Measurements from ENCODE around the gene DGKZ. TPM values are rescaled to one million over a fixed set of nuclear protein-coding genes. Genes with fewer than 3 reads are reported as not detected.
A peak's percentile ranks its signal among the peaks of the same experiment; 100 is the strongest.

Gene DGKZ
- total RNA-seq, 4 donors from 2014 or later = 13.5 to 55.3 (median 42.8) TPM

GRCh38 chr11:46389450-46390330, 42.4 kb downstream of the DGKZ start:
- Histone ChIP-seq H3K27ac (no peak overlapping the region), H3K9me3 (no peaks in the 10 kb centered on the region), H3K36me3 (no peaks in the 10 kb centered on the region), H3K4me3 (peak overlapping the region in 1 of 2 donors; percentile 21), H3K27me3 (peaks cover 19 to 22% of the 10 kb centered on the region in 2 donors), H3K4me1 (peaks cover 0 to 33% of the 10 kb centered on the region in 2 donors)
- intact Hi-C loops (cut with DNase I; ENCODE audit: low total_unique reads) = loop anchor here (5.0 kb wide), 1 partner anchor 158 kb away; no protein-coding TSS in a partner anchor
- TF ChIP-seq POLR2A (IDR thresholded peaks at IDR 0.05) (peak in 1 of 2 donors; percentile 1), CTCF (IDR thresholded peaks at IDR 0.05) (peak; percentile 78 to 89 (median 78))
- peak in 1 of 2 donors; percentile 63 for DNase-seq

DNA sequence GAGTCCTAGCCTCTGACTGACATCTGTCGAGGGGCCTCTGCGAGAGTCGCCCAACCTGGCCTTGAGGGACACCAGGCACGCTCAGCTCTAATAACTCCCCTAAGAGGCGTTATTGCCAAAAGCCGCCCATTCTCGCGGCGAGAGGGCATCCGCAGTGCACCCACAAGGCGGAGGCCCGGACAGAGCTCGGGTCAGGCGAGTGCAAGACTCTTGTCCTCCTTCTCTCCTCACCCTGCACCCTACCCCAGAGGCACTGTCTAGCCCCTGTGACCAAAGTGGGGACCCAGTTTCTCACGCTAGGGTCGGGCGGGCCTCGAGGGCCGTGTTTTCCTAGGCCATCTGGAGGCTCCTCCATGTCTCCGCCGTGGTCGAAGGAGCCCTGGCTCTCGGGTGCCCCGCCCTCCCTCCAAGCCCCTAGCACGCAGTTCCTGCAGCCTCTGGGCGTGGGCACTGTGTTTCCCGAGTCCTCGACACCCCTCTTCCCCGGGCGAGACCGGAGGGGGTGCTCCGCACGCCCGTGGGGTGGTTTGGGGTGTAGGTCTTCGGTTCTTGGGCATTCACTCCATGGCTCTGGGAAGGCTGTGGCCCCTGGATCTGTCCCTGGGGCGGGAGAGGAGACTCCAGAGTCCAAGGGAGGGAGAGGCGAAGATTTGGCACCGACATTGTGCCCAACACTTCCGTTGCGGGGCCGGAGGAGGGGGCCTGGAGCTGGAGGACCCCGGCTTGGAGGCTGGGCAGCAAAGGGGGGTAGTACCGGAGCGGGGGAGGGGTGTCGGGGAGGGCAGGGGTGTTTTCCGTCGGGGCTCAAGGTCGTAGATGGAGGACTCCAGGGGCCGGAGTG, 43.3 kb downstream of the DGKZ start:
- intact Hi-C loops (cut with DNase I; ENCODE audit: low total_unique reads) = loop anchor here (5.0 kb wide), 1 partner anchor 157 kb away; no protein-coding TSS in a partner anchor
- Histone ChIP-seq H3K27me3 (peaks cover 19 to 22% of the 10 kb centered on the region in 2 donors), H3K27ac (no peak overlapping the region), H3K4me3 (no peak overlapping the region), H3K36me3 (no peaks in the 10 kb centered on the region), H3K9me3 (no peaks in the 10 kb centered on the region), H3K4me1 (peaks cover 0 to 33% of the 10 kb centered on the region in 2 donors)
- DNase-seq = no peak
- TF ChIP-seq POLR2A (IDR thresholded peaks at IDR 0.05) (no peak), CTCF (IDR thresholded peaks at IDR 0.05) (no peak)

- no peak for DNase-seq
- Histone ChIP-seq H3K36me3 (no peaks in the 10 kb centered on the region), H3K9me3 (no peaks in the 10 kb centered on the region), H3K4me1 (peaks cover 0 to 33% of the 10 kb centered on the region in 2 donors), H3K27ac (no peak overlapping the region), H3K27me3 (peaks cover 19 to 22% of the 10 kb centered on the region in 2 donors), H3K4me3 (no peak overlapping the region)
- no peak for TF ChIP-seq CTCF (IDR thresholded peaks at IDR 0.05)
- TF ChIP-seq POLR2A (IDR thresholded peaks at IDR 0.05) = no peak
- intact Hi-C loops (cut with DNase I; ENCODE audit: low total_unique reads) = loop anchor here (5.0 kb wide), 1 partner anchor 156 kb away; no protein-coding TSS in a partner anchor
Measured at GRCh38 chr11:46391186-46391577, 43.9 kb downstream of the DGKZ start.

DNA sequence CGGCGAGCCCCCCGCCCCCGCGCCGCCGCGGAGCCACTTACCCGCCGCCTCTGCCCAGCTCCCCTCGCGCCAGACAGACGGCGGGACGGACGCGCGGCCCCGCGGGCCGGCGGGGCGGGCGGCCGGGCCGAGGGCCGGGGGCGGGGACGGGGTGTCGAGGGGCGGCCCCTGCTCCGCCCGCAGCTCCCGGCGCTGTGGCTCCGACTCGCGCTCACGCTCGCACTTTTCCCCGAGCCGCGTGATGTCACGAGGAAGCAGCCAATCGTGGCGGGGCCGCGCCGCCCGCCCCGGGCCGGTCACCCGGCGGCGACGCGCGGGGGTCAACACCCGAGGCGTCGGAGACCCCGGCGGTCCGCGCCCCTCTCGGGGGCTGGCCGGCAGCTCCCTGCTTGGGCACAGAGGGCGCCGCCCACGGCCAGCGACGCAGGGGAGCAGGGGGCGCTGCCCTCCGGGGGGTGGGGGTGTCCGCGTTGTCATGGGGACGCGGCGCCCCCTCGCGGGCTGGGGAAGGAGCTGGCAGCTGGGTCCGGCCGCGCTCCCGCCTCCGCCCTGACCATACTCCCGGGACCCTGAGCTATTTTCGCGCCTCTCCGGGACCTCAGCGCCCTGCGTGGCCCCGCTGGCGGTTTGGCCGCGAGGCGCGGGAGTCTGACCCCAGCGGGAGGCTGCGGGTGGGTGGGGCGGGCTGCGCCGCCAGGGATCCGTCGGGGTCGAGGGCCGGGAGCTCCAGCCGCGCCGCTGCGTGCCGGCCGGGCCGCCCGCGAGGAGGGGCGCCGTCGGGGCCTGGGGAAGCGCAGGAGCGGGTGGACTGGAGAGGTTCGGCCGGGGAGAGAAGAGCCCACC, 44.5 kb downstream of the DGKZ start, which contains the start of gene CHRM4:
Gene CHRM4, minus strand, starts transcription at position 199 of the 843 bp plus-strand sequence. CDS start 5,219 bp downstream, outside the sequence.
- Histone ChIP-seq H3K36me3 (no peaks in the 10 kb centered on the region), H3K27ac (no peak within 1 kb of the TSS), H3K9me3 (no peaks in the 10 kb centered on the region), H3K27me3 (peaks cover 19 to 22% of the 10 kb centered on the region in 2 donors), H3K4me3 (no peak within 1 kb of the TSS), H3K4me1 (peaks cover 0 to 33% of the 10 kb centered on the region in 2 donors)
- intact Hi-C loops (cut with DNase I; ENCODE audit: low total_unique reads) = loop anchor here (5.0 kb wide), 1 partner anchor 156 kb away; no protein-coding TSS in a partner anchor
- no peak for DNase-seq
- TF ChIP-seq CTCF (IDR thresholded peaks at IDR 0.05) (peak in 1 of 4 experiments; percentile 19), POLR2A (IDR thresholded peaks at IDR 0.05) (no peak)
